ENCODE measurements around the gene COL6A1. TPM values are rescaled to one million over a fixed set of nuclear protein-coding genes. Genes with fewer than 3 reads are reported as not detected.

The COL6A1 gene
- total and polyA plus RNA-seq, 2 donors (not counting 1 experiment from before 2014, with no cell fraction given) = 645 to 1,137 TPM

- no peak overlapping the region for H3K9ac ChIP-seq (ENCODE audit: insufficient read depth, low read length)
- H3K36me3 ChIP-seq (ENCODE audit: control insufficient read depth, insufficient read depth, low read length) = peaks cover 55% of the 10 kb centered on the region
- no peak overlapping the region for H2AFZ ChIP-seq (ENCODE audit: low read length)
- no peak for DNase-seq (ENCODE audit: low read depth in 2 of 2)
- H3K27ac ChIP-seq (ENCODE audit: insufficient read depth, low read length) = no peak overlapping the region
- H3K9me3 ChIP-seq (ENCODE audit: control insufficient read depth, insufficient read depth, low read depth, low read length) = no peaks in the 10 kb centered on the region
- no peaks in the 10 kb centered on the region for H3K27me3 ChIP-seq (ENCODE audit: control insufficient read depth, insufficient read depth, low read length)
- no peaks in the 10 kb centered on the region for H3K79me2 ChIP-seq (ENCODE audit: control insufficient read depth, insufficient read depth, low read length)
- no peak overlapping the region for H3K4me3 ChIP-seq (replicated peaks in 1 of 4; ENCODE audit: control extremely low read depth in 1 of 4, insufficient read depth in 1 of 4, low read depth in 3 of 4, low read length in 4 of 4)
- H4K20me1 ChIP-seq (ENCODE audit: control insufficient read depth, extremely low read depth, insufficient read depth, low read length) = no peaks in the 10 kb centered on the region
- TF ChIP-seq EZH2 (IDR thresholded peaks at IDR 0.05; ENCODE audit: low read length, missing control alignments) = no peak
- no peak for TF ChIP-seq CTCF (conservative IDR thresholded peaks at IDR 0.05 in 1 of 2, IDR thresholded peaks at IDR 0.05 in 1 of 2; ENCODE audit: low read depth in 1 of 2, low read length in 2 of 2)
- H3K4me1 ChIP-seq (ENCODE audit: control insufficient read depth, extremely low read depth, insufficient read depth, low read length) = no peaks in the 10 kb centered on the region
- no peak overlapping the region for H3K4me2 ChIP-seq (ENCODE audit: extremely low read depth, insufficient read depth, low read length)
Observed at GRCh38 chr21:46002841-46003574, 21.4 kb downstream of the COL6A1 start.

GRCh38 chr21:46003575-46004007 lies 22.0 kb downstream of the COL6A1 start:
- TF ChIP-seq EZH2 (IDR thresholded peaks at IDR 0.05; ENCODE audit: low read length, missing control alignments) (no peak), CTCF (conservative IDR thresholded peaks at IDR 0.05 in 1 of 2, IDR thresholded peaks at IDR 0.05 in 1 of 2; ENCODE audit: low read depth in 1 of 2, low read length in 2 of 2) (no peak)
- no peak for DNase-seq (ENCODE audit: low read depth in 2 of 2)
- no peak overlapping the region for H3K27ac ChIP-seq (ENCODE audit: insufficient read depth, low read length)
- peaks cover 49% of the 10 kb centered on the region for H3K36me3 ChIP-seq (ENCODE audit: control insufficient read depth, insufficient read depth, low read length)
- no peaks in the 10 kb centered on the region for H4K20me1 ChIP-seq (ENCODE audit: control insufficient read depth, extremely low read depth, insufficient read depth, low read length)
- H3K79me2 ChIP-seq (ENCODE audit: control insufficient read depth, insufficient read depth, low read length) = no peaks in the 10 kb centered on the region
- no peaks in the 10 kb centered on the region for H3K27me3 ChIP-seq (ENCODE audit: control insufficient read depth, insufficient read depth, low read length)
- no peak overlapping the region for H3K4me2 ChIP-seq (ENCODE audit: extremely low read depth, insufficient read depth, low read length)
- H2AFZ ChIP-seq (ENCODE audit: low read length) = no peak overlapping the region
- H3K9ac ChIP-seq (ENCODE audit: insufficient read depth, low read length) = no peak overlapping the region
- no peak overlapping the region for H3K4me3 ChIP-seq (replicated peaks in 1 of 4; ENCODE audit: control extremely low read depth in 1 of 4, insufficient read depth in 1 of 4, low read depth in 3 of 4, low read length in 4 of 4)
- H3K4me1 ChIP-seq (ENCODE audit: control insufficient read depth, extremely low read depth, insufficient read depth, low read length) = no peaks in the 10 kb centered on the region
- H3K9me3 ChIP-seq (ENCODE audit: control insufficient read depth, insufficient read depth, low read depth, low read length) = no peaks in the 10 kb centered on the region

- Histone ChIP-seq H3K79me2 (ENCODE audit: control insufficient read depth, insufficient read depth, low read length) (no peaks in the 10 kb centered on the region), H2AFZ (ENCODE audit: low read length) (no peak overlapping the region), H3K9ac (ENCODE audit: insufficient read depth, low read length) (no peak overlapping the region), H3K27me3 (ENCODE audit: control insufficient read depth, insufficient read depth, low read length) (no peaks in the 10 kb centered on the region), H3K27ac (ENCODE audit: insufficient read depth, low read length) (no peak overlapping the region), H3K4me1 (ENCODE audit: control insufficient read depth, extremely low read depth, insufficient read depth, low read length) (no peaks in the 10 kb centered on the region), H3K4me3 (replicated peaks in 1 of 4; ENCODE audit: control extremely low read depth in 1 of 4, insufficient read depth in 1 of 4, low read depth in 3 of 4, low read length in 4 of 4) (no peak overlapping the region), H3K9me3 (ENCODE audit: control insufficient read depth, insufficient read depth, low read depth, low read length) (no peaks in the 10 kb centered on the region), H3K4me2 (ENCODE audit: extremely low read depth, insufficient read depth, low read length) (no peak overlapping the region), H3K36me3 (ENCODE audit: control insufficient read depth, insufficient read depth, low read length) (peaks cover 43% of the 10 kb centered on the region), H4K20me1 (ENCODE audit: control insufficient read depth, extremely low read depth, insufficient read depth, low read length) (no peaks in the 10 kb centered on the region)
- no peak for DNase-seq (ENCODE audit: low read depth in 2 of 2)
- TF ChIP-seq CTCF (conservative IDR thresholded peaks at IDR 0.05 in 1 of 2, IDR thresholded peaks at IDR 0.05 in 1 of 2; ENCODE audit: low read depth in 1 of 2, low read length in 2 of 2) (no peak), EZH2 (IDR thresholded peaks at IDR 0.05; ENCODE audit: low read length, missing control alignments) (no peak)
Observed at GRCh38 chr21:46004168-46004861, 22.7 kb downstream of the COL6A1 start.
